SKM-1 treated with dmso at 0.1 percent for 144 hours (cell line): ENCODE results near the gene MTSS2.

Source experiments
- DNase-seq: peaks from one replicate; lab custom pipeline; 2025; ENCODE audit not compliant: unreplicated experiment; lab: John Stamatoyannopoulos, UW

Gene MTSS2

DNA sequence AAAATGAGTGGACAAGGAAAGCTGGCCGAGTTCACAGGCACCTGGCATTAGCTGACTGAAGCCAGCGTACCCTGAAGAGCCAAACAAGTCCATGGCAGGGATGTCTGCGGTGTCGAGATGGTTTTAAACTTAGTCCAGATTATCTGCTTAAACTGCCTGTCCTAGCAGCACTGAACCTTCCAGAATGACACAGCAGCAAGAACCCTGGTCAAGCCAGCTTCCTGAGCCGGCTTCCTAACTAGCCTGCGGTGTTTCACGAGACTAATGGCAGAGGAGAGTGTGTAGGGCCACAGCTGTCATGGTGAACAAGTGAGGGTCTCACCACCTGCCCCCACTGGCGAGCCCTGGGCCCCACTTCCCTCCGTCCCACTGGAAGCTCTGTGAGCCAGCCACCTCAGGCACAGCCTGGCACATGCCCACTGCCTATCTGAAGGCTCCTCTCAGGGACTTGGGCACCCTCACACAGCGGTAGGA is 28.8 kb upstream of the MTSS2 start:
- no peak for DNase-seq

DNA sequence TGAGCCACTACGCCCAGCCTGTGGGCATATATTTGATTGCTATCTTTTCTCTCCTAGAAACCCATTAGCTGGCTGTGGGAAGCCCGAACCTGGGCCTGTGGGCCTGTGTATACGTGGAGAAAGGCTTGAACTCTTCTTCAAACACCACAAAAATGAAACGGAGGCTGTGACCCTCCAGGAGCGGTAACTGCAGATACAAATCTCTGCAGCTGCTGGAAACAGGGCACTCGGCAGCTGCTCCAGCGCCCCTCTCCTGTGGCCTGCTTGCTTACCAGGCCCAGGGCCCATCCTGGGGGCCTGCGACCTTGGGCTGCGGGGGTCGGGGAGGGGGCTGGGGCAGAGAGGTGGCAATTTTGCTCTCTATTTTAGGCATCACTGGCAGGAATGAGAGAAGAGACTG is 28.0 kb upstream of the MTSS2 start:
- no peak for DNase-seq

DNA sequence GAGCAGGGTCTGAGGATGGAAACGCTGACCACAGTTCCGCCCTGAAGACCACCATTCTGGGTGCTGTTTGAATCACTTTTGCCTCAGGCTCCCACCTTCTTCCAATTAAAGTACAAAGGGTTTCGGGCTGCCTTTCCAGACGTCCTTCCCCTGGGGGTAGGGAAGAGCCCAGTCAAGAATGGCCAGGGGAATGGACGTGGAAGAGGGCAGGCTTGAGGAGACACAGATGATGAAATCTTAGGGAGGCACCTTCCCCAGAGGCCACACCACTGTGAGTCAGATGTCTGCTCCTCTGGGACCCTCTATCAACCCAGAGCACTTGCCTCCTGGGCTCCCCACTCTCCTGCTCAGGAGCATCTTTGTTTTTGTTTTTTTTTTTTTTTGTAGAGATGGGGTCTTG is 27.5 kb upstream of the MTSS2 start:
- DNase-seq: no peak

- DNase-seq: no peak
These were observed 27.1 kb upstream of the MTSS2 start for GRCh38 chr16:70712942-70713341.

GRCh38 chr16:70712359-70712758 is 26.5 kb upstream of the MTSS2 start:
- no peak for DNase-seq

DNA sequence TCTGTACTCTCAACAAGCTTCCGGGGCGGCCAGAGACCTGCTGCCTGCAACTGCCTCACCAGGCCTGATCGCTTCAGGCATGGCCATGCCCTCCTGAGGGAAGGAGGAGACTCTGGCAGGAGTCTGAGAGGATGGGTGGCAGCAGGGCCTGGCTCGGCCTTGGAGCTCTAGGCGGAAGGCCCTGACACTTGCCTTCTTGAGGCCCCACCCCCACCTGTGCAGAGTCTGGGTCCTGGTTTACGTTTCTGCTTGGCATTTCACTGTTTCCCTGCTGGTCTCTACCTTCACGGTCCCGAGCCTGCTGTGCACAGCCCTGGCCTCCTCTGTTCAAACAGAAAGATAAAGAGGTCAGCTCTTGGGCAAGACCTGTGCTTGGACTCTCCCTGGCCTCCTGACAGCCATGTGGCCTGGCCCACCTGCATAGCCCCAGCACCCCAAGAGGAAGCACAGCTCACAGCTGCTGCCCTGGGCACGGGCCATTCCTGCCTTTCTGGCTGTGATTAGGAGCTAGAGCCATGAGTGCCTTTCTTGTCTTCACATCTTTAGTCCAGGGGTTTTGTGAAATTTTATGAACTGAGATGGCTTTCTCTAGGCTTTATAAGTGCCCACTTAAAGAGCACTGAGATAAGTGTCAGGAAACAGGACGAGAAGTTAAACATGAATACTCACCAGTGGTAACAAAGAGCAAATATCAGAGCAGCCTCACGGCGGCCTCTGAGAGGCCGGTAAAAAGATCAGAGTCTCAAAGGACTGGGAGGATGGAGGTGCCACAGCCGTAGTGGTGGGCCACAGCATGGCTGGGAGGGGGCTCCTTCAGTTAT is 25.6 kb upstream of the MTSS2 start:
- no peak for DNase-seq

- DNase-seq: no peak
These were observed 24.8 kb upstream of the MTSS2 start for GRCh38 chr16:70710422-70711210.

GRCh38 chr16:70709942-70710341 is 24.1 kb upstream of the MTSS2 start:
- no peak for DNase-seq

GRCh38 chr16:70709457-70709856 is 23.6 kb upstream of the MTSS2 start:
- no peak for DNase-seq

DNA sequence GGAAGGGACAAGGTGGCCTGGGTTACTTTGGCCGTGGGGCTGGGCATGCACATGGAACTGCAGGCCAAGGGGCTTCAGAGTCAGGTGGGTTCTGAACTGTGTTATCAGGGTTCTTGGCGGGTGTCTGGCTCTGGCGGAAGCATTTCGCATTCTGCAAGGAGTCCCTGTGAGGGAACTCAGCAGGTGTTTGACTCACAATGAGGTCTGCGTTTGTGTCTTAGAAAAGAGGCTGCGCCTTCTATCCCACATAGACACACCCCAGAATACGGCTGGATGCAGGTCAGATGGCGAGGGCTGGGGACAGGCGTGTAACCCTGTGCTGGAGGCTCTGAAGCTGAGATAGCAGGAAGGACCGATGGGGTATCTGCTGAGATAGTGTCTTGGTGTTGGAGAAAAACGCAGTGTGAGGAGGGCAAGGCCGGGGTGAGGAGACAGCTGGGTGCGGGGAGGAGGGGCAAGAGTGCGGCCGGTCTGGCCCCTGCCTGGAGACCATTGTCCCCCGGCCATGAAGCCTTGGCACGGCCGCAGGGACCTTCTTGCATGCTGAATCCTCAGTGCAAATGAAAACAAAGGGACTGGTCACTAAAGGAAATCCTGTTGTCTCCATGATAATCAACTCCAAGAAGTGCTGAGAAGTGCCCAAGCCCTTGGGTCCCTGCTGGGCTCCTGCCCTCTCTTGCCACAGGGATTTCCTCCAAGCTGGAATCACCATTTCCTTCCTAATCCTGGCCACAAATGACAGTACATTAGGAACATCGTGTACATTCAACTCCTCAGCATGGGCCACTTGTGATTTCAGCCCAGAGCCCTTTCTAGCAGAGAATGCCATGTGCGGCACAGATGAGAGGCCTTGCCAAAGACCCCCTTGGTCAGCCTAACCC is 22.8 kb upstream of the MTSS2 start:
- no peak for DNase-seq

DNA sequence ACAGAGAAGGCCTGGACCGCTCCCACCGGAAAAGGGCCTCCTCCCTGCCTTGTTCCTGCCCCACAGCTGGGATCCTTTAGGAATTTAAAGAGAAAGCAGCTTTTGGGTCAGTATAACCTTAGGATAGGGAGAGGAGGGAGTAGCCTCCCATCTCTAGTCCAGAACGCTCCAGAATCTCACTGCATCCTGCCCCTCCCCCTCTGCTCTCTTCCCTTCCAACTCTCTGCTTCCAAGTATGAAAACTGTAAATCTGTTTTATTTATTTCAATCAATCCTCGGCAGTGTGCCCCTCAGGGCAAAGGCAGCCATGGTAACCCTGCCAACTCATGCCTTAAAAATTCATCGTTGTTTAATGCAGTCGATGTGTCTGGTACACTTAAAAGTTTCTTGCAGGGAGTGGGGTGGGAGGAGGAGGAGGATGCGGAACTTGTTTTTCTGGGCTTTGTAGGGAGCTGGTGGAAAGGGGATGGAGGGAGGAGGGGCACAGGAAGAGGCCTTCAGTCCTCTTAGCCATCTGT is 21.2 kb upstream of the MTSS2 start:
- DNase-seq: no peak

- no peak for DNase-seq
These were observed 19.2 kb upstream of the MTSS2 start for GRCh38 chr16:70705056-70705455.

GRCh38 chr16:70704586-70704985 is 18.7 kb upstream of the MTSS2 start:
- no peak for DNase-seq

DNA sequence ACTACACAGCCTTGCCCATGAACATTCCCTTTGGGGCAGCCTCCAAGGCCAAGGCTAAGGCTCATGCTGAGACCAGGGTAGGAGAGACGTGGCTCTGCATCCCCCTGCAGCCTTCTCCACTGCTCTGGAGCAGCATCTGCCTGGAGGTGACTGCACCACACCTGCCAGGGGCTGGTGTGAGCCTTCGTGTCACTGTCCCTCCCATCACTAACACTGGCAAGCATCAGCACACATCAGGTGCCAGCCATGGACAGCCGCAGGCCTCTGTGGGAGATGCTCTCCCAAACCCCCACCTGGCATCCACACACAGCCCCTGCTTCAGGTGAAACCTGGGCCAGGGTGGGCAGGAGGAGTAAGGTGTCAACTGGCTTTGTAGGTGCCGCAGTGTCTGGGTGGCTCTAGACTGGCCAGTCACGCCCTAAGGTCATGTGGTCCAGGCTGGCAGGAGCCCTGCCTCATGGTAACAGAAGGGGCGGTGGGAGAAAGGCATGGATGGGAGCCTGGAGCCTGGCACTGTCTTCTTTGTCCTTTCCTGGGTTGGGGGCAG is 18.1 kb upstream of the MTSS2 start:
- no peak for DNase-seq

DNA sequence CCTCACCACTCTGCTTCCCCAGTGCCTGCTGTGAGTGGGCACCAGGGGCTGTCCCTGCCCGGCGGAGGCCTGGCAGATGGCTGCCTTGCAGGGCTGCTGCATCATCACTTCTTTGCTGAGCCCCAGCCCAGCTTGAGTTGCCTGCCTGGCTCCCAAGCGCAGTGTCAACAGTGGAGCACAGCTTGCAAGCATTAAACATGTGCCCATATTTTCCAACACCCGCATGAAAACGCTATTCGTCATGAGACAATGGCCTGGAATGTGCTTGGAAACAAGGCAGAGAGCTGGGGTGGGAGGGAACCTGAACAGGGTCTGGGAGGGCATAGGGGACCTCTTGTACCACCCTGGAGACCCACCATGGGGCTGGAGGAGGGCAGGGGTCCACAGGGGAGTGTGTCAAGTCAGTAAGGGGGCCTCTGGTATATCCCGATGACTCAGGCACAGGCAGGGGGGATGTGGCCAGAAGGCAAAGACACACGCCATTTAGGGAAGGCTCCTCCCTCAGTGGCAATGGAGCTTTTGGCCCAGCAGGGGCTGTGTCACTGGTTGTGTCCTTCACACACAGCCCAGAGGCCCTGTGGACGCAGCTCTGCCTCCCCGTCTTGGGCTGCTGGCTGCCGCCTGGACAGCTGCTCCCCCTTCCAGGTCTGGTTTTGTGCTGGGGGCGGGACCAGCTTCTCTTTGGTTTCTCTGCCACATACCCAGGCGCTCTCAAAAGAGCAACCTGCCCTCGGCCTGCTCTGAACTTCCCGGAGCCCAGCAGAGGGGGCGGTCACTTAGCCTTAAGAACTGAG is 17.4 kb upstream of the MTSS2 start:
- no peak for DNase-seq

- no peak for DNase-seq
These were observed 16.8 kb upstream of the MTSS2 start for GRCh38 chr16:70702624-70703023.

DNA sequence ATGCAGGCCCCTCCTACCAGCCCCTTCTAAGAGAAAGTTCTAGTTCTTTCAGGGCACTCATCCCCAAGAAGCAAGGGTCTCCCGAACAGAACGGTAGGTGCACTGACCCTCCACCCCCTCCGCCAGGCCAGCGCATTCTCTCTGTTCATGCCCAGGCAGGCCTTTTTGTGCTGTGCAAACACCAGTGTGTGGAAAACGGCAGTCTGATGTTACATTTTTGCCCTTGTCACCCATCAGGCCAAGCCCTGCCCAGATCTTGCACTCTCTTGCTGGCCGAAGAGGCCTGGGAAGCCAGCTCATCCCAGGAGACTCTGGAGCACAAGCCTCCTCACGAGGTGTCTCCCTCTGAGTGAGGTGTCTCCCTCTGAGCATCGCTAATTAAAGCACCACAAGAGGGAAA is 16.1 kb upstream of the MTSS2 start:
- no peak for DNase-seq

DNA sequence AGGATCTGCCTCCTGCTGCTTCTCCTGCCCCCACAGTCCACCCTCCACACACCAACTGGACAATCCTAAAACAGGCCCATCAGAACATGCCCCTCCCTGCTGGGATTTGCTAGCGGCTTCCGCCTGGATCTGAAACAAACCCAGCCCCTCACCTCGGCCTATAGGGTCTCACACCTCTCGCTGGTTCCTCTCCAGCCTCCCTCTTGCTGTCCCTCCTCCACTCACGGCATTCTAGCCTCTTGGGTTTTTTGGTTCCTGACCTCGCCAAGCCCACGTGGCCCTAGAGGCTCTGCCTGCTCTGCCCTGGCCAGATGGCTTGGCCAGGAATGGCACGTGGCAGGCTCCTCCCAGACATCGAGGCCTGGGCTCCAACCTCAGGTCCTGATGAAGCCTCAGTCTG is 15.7 kb upstream of the MTSS2 start:
- no peak for DNase-seq

GRCh38 chr16:70701036-70701435 is 15.2 kb upstream of the MTSS2 start:
- DNase-seq: no peak
